HG03432 (cell line): Measurements from ENCODE around the gene FHIT.
A peak's percentile ranks its signal among the peaks of the same experiment; 100 is the strongest.

Experiments
- ATAC-seq: cut with Tn5 transposase; IDR thresholded peaks from one replicate; pipeline ENCODE4 v1.9.1; 2021; ENCODE audit warnings: mild to moderate bottlenecking, moderate library complexity; ENCODE audit not compliant: unreplicated experiment

FHIT gene

DNA sequence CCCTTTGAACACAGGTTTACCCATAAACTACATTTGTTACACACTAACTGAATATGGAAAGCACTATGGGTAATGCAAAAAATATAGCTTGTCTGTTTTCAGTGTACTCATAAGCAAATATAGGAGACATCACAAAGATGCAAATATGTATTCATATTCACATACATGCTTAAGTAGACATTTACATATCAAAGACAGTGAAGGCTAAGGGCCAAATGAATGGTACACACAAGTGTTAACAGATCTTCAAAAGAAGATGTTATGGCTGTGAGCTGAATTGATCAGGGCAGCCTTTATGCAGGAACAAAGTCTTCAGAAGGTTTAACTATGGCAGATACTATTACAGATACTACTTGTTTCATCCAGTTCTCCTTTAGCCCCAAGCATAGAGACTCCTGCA lies 384.1 kb downstream of the FHIT start:
- no peak for ATAC-seq

DNA sequence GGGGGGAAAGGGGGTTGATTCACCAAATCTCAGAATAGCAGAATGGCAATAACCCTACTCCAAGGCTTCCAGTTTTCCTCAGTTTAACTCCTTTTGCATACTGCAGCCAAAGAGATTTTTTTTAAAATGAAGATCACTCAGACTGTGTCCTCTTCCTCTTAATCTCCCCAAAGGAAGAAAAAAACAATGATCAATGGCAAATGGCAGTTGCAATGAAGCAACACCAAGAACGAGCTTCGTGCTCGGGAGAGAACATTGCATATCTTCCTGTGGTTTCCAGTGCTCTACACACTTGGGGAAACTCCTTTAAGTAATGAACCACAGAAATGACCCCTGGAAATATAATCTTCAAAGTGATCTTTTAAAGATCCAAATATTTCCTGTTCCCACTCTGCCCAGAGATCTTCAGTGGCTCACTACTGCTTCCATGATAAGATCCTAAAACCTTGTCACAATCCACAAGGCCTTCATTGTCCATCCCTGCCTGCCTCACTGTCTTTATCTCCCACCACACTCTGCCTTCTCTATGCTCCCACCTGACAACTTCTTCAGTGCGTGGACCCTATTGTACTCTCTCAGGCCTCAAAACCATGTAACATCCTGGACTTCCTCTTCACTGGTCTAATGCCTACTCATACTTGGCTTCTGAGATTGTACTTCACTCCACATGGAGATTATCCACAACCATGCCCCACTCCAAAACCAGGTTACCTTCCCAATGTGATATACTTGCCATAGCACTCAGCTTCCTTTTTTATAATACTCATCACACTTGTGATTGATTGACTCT lies 394.8 kb downstream of the FHIT start:
- no peak for ATAC-seq

DNA sequence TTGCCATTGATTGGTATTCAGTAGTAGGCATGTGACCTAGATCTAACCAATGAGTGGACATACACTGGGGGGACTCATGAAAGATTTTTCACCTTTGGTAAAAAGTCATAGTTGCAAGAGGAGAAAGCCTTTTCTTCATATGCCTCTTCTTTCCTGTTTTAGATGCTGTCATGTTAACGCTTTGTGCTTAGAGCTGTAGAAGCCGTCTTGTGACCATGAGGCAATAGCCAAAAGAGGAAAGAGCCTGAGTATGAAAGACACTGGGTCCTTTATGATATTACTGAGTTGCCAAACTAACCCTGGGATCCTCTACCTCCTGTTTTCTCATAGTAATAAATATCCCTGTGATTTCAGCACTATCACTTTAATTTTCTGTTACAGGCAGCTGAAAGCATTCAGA lies 396.0 kb downstream of the FHIT start:
- ATAC-seq: no peak

DNA sequence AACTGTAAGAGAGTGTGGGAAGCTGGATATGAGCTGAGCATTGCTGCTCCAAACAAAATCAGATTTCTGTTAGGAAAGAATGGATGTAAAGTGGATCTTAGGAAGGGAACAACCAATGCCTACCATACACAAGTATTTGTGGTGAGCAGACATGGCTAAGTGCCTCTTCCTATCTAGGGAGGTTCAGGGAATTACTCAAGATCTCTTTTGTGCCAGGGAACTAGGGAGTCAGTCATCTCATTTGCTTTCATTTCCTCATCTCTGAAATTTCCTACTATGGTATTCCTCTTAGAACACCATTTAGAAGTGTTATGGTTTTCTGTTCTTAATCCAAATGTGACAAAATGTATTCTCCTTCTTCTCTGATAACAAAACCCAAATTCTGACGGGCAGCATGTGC lies 396.5 kb downstream of the FHIT start:
- ATAC-seq: no peak

DNA sequence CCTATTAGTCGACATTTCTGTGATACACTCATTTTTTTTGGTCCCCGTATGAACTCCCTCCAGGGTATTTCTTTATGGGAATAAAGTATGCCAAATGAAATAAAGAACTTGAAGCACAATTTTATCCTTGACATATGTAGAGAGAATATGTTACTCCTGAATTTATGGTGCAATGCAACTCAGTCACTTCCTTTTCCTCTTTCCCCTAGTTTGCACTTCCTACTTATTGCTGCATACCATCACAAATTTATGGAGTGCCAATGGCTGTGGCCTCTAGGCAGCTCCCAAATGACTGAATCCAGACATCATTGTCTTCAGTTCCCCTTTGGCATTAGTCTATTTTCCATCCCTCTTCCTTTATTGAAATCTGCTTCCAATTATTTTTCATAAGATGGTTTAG lies 403.5 kb downstream of the FHIT start:
- no peak for ATAC-seq

DNA sequence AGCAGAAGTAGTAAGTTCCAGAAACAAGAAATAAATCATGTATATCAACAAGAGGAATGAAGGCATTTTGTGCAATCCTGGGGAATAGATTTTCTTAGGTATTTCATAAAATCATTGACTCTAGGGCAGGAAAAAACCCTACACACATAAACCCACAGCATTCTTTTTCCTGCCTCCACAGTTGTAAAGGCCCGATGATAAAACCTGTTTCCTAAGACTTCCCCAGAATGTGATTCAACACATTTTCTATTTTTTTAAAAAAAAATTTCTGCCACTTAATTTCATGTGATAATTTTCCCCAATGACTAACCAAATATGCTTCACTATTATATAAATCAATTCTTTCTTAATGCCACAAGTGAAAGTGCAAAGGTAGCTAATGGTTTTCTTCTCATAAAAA lies 407.0 kb downstream of the FHIT start:
- ATAC-seq: no peak

DNA sequence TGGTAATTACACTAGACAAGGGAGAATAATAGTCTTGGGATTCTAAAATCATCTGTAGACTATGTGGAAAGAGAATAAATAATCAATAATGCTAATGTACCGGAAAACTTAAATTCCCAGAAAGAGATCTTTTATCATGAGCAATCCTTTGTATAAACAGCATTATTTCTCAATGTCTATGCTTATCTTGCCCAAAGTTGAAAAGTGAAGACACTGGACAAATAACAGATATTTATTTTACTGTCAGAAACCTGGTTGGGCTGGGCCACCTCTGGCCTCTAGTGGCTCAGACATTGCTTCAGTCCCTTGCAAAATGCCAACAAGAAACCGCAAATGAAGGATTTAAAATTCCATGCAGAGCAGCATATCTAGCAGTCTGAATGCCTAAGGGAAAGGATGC lies 409.9 kb downstream of the FHIT start:
- no peak for ATAC-seq

DNA sequence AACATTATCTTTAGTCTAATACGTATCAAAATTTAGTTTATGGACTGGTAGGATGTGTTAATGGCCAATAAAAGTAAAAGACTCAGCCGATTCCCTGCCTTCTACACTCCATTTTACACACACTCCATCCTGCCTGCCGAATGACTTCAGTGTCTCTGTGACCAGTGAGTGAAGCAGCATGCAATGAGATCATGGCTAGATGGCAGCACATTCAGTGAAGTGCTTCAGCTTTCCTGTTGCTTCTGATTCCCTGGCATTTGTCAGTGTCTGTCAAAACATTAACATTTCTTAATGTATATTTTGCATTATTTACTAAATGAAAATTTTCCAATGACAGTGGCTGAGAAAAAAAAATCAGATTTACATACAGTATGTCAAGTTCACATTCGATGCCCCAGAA lies 412.0 kb downstream of the FHIT start:
- ATAC-seq: no peak

DNA sequence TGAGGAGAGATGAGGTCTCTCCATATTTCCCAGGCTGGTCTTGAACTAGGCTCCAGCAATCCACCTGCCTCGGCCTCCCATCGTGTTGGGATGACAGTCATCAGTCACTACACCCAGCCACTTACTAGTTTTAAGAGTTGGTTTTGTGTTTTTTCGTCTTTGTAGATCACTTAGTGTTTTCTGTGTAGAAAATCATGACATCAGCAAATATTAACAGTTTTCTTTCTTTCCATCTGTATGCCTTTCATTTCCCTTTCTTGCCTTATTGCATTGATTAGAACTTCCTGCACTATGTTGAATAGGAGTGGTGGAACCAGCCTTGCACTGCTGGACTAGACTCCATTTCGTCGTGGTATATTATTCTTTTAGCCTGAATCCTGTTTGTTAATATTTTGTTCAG lies 415.5 kb downstream of the FHIT start:
- ATAC-seq: no peak

DNA sequence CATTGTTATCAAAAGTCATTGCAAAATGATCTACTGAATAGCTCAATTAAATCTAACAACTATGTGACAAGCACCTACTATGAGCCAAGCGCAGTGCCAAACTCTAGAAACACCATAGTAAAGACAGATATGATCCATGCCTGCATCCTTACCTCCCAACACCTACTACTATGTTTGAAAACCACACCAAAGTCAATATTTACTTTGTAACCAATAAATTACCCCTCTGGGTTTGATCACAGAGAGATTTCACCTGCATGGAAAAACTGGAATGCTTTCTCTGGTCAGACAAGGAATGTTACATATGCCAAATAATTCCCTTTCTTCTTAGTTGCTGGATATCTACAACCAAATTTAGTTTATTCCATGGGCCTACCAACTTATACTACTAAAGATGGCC lies 422.2 kb downstream of the FHIT start:
- ATAC-seq: no peak

DNA sequence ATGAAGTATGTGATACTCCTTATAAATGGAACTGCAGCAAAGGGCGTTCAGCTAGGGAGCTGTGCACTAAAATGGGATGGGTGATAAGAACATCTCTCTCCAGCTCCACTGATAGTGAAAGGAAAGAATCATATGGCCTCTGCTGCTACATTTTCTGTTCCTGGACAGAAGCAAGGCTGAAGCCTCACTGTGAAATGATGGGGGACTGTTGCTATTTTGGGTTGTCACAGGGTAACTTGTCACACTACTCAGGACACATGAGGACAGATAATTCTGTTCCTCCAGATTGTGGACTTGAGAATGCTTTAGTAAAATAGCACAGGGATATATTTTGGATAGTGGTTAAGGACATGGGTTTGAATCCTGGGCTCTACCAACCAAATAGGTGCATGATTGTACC lies 423.6 kb downstream of the FHIT start:
- ATAC-seq: no peak

DNA sequence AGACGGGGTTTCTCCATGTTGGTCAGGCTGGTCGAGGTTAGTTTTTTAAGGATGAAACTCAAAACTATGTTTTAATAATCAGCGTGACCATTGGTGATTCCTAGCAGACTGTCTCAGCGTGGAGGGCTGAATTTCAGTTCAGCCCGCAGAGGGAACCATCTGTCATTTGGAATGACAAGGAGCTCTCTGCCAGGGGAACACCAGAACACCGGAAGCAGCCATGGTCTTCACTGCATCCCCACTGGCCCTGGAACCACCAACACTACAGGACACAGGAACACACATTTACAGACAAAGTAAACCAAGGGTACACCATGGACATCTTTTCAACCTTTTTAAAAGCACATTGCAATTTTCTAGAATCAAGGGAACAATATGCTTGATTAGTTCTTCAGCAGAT lies 424.7 kb downstream of the FHIT start:
- ATAC-seq: no peak

DNA sequence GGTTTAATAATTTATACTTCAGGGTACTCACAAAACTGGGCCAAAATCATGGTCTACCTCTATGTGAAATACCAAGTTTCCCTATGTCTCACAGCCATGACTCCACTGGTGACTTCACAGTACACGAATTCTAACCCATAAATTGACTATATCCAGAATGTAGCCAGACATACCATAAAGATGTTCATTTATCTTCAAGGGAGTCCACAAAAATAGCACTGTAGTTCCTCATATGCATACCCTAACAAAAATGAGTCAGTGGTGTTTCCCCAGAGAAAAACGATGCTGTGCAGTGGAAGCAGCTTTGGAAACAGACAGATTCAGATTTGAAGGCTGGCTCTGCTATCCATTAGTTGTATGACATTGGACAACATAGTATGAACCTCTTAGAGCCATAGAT lies 438.8 kb downstream of the FHIT start:
- peak; percentile 72 for ATAC-seq

DNA sequence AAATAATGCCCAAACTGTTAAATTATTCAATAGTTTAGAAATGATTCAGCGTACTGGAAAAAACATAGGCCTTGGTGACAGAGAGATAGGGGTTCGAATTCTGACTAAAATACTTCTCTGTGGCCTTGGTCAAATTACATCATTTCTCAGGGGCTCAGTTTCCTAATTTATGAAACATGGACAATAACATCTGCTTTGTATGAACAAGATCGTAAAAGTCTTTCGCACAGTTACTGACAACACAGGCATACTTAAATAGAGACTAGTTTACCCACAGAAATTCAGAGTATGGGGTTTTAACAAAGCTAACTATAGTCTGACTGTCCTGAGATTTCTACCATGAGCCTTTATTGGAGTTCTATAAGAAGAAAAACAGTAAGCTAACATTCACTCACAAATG lies 440.4 kb downstream of the FHIT start:
- ATAC-seq: no peak

DNA sequence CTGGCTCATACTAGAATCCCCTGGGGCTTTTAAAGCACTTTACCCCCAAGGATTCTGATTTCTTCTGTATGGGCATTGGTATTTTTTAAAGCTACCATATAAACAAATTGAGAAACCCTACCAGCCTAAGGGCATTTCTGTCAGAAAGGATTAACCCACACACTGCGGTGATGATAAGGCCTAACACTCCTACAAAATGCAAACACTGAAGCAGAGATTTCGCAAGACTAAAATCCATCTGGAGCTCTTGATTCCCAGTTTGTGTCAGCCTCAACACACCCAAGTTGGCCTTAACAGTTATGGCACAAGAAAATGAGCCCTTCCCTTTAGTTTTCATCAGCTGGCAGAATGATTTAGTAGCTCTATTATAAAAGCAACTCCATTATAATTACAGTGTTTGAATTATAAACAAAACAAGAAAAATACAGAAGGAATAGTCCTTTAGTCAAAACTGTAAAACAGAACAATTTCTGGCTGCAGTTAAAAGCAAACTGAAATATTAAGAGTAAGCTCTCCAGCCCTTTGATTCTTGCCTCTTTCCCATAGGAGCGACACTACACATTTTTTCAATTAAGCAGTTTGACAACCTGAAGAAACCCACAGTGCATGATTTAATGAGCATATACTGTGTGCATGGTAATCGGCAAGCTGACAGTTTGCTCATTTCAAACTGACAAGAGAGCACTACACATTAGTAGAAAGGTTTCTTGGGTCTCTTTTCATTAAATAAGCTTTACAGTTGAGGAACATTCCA lies 441.2 kb downstream of the FHIT start:
- ATAC-seq: no peak

DNA sequence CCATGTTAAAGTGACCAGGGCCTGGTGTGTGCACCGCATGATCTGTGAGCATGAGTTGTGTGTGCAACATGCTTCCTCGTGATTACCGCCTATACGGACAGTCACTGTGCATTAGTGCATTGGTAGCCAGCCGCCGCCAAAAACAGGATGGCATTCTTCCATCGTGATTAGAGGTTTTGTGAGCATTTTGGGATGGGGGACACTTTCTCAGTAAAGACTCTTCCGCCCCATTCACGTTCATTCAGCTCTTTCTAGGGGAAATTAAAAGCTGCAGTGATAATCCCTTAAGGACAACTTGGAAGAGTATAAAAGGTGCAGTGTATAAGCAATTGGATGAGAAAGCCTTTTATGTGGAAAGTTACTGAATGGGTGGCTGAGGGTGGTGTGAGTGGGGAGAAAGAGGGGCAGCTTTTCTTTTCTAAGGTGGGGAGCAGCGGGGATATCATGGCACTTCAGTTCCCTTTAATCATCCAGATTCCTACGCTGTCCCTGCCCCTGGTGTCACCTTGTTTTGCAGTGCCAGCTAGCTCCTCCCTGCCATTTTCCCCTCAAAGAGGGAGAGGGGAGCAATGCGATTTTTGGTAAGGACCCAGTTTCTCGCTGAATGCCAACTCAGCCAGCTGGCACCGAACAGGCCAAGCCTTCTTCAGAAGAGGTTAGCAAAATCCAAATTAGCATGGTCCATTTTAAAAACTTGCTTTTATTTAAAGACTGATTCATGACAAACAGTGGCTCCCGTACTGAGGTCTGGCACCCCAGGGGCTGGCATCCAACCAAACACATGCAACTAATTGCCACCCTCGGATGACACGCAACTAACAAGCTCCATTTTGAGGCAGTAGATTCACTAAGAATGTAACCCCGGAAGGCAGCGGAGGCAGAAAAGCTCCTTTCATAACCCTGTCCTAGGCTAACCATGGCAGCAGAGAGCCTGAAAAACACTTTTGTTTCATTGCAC lies 447.8 kb downstream of the FHIT start:
- ATAC-seq: no peak

DNA sequence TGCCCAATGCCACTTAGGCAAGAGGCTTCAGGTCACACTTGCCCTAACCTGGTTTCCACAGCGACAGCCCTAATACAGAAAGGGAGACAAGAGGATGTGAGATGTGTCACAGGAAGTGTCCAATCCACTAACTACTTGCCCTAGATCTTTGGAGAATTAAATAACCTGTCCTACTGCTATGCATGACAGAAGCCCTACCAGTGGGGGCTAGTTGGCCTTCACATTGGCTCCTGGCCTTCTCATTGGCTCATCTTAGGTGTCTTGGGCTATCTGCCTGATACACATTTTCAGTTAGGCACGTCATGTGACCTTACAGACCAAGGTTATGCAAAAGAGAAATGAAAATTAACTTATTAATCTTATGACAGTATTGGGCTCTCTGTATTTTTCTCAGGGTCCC lies 449.9 kb downstream of the FHIT start:
- ATAC-seq: no peak

DNA sequence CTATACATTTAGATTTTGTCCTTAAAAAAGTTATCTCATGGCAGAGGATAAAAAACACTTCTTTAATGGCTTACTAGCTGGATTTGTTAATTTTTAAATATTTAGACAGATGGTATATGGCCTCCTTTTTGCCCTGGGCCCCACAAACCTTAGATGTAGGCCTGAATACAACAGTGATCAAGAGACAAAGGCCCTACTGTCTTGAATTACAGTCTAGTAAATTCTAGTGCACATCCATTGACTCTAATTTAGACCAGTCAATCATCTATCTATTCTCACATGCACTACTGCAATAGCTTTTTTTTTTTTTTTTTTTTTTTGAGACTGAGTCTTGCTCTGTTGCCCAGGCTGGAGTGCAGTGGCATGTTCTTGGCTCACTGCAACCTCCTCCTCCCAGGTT lies 452.8 kb downstream of the FHIT start:
- ATAC-seq: no peak

DNA sequence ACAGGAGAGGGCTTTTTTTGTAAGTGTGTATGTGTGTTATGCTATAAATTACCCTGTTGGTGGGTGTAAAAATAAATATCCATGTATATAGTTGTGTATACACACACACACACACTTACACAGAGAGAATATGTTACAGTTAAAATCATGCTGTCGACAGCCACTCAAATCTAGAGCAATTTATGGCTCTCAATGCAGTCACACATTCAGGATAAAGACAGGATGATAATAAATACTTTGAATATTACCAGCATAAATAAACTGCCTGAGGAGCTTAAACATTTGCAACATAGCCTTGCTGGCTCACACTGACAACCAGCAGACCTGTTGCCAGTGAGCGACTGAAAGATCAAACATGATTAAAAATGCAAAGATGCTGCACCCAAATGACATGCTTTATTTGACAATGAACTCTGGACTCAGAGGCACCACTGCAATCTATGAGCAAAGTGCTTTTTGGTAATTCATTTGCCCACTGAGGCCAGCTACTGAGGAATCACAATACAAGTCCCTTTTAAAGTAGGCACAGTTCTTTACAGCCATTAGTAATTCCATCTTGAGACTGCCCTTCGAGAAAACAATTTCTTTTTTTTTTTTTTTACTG lies 458.9 kb downstream of the FHIT start:
- no peak for ATAC-seq

DNA sequence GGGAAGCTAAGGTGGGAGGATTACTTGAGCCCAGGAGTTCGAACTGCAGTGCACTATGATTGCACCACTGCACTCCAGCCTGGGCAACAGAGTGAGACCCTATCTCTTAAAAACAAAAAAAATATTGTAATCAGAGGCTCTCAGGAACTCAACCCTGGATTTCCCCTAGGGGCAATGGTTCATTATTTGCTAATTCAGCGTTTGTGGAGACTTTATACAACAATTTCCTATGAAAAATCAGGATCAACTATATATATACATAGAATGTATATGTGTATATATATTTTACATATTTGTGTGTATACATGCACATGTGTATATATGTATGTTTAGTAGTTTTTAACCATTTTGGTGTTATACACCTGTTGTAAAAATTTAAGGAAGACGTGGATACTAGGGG lies 463.1 kb downstream of the FHIT start:
- no peak for ATAC-seq

DNA sequence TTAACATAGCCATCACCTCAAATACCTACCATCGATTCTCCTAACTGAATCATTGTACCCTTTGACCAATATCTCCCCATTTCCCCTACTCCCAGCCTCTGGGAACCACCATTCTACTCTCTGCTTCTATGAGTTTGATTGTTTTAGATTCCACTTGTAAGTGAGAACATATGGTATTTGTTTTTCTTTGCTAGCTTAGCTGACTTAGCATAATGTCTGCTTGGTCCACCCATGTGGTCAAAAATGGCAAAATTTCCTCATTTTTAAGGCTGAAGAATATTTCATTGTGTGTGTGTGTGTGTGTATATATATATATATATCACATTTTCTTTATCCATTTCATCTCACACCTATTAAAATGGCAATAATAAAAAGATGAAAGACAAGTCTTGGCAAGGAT lies 469.3 kb downstream of the FHIT start:
- ATAC-seq: no peak
